WERI-Rb-1 (cell line): ENCODE measurements around the gene PPBP.
A peak's percentile ranks its signal among the peaks of the same experiment; 100 is the strongest.

Source experiments
- DNase-seq: peaks from one replicate; pipeline ENCODE4 v3.0.0-alpha.2; 2020
- H3K27ac ChIP-seq: fragments of 250-450 bp; sonication (Bioruptor Pico); 2 replicates; pipeline ENCODE4 v1.5.1; 2020; ENCODE audit warnings: mild to moderate bottlenecking, moderate library complexity
- H3K27me3 ChIP-seq: fragments of 250-450 bp; sonication (Bioruptor Pico); 2 replicates; pipeline ENCODE4 v1.5.1; 2021; ENCODE audit warnings: mild to moderate bottlenecking, low read depth, moderate library complexity; ENCODE audit not compliant: insufficient read depth, severe bottlenecking
- H3K36me3 ChIP-seq: fragments of 250-450 bp; sonication (Bioruptor Pico); 2 replicates; pipeline ENCODE4 v1.5.1; 2020; ENCODE audit warnings: mild to moderate bottlenecking, moderate library complexity
- H3K4me3 ChIP-seq: 2 replicates; pipeline ENCODE4 v1.5.1; 2011; ENCODE audit warnings: low read depth, mild to moderate bottlenecking, control low read depth, low read length
- H3K9me3 ChIP-seq: fragments of 250-450 bp; sonication (Bioruptor Pico); 2 replicates; pipeline ENCODE4 v1.5.1; 2021; ENCODE audit warnings: mild to moderate bottlenecking, moderate library complexity; ENCODE audit not compliant: severe bottlenecking
- TF ChIP-seq, protein P1 (sequence below): IDR thresholded peaks from 2 replicates; pipeline ENCODE4 v1.5.1; 2011; ENCODE audit warnings: low read depth, mild to moderate bottlenecking, control low read depth, inconsistent platforms, low read length

PPBP gene, protein sequence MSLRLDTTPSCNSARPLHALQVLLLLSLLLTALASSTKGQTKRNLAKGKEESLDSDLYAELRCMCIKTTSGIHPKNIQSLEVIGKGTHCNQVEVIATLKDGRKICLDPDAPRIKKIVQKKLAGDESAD

DNA sequence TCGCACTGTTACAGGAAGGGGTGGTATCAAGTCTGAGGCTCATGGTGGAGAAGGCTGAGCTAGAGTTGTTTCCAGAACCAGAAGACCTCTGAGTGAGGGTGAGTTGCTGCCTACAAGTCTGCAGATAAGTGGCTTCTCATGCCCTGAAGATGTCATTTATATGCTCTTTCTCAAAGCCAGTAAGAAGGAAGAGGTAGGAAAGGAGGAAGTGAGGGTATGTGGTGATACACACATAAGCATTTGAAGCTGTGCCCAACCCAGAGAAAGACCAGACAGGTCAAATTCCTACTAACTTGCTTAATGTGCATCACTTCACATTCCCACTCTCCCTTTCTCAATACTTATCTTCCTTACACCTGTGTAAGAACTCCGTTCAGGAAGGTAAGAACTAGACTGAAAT is at the start of gene PPBP:
TSS of gene PPBP (minus strand) at position 130 of the 400 bp plus-strand sequence. CDS start at position 43, 87 bp downstream.
- Histone ChIP-seq H3K4me3 (no peak within 1 kb of the TSS), H3K27me3 (no peaks in the 10 kb centered on the region), H3K27ac (no peak within 1 kb of the TSS), H3K36me3 (no peaks in the 10 kb centered on the region), H3K9me3 (no peaks in the 10 kb centered on the region)
- TF ChIP-seq, protein P1, sequence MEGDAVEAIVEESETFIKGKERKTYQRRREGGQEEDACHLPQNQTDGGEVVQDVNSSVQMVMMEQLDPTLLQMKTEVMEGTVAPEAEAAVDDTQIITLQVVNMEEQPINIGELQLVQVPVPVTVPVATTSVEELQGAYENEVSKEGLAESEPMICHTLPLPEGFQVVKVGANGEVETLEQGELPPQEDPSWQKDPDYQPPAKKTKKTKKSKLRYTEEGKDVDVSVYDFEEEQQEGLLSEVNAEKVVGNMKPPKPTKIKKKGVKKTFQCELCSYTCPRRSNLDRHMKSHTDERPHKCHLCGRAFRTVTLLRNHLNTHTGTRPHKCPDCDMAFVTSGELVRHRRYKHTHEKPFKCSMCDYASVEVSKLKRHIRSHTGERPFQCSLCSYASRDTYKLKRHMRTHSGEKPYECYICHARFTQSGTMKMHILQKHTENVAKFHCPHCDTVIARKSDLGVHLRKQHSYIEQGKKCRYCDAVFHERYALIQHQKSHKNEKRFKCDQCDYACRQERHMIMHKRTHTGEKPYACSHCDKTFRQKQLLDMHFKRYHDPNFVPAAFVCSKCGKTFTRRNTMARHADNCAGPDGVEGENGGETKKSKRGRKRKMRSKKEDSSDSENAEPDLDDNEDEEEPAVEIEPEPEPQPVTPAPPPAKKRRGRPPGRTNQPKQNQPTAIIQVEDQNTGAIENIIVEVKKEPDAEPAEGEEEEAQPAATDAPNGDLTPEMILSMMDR, result no peak
- no peak for DNase-seq

GRCh38 chr4:74037076-74037955 is 49.3 kb upstream of the PPBP start:
- Histone ChIP-seq H3K27ac (no peak overlapping the region), H3K9me3 (no peaks in the 10 kb centered on the region), H3K4me3 (peak overlapping the region; percentile 69), H3K27me3 (no peaks in the 10 kb centered on the region), H3K36me3 (peaks cover 5% of the 10 kb centered on the region; the same call in 1 of the 2 replicates)
- peak; percentile 13 for DNase-seq
- TF ChIP-seq, protein P1, result no peak

GRCh38 chr4:74033739-74034138 is 45.7 kb upstream of the PPBP start:
- Histone ChIP-seq H3K36me3 (peaks cover 4% of the 10 kb centered on the region; the same call in 1 of the 2 replicates), H3K27me3 (no peaks in the 10 kb centered on the region), H3K4me3 (no peak overlapping the region), H3K9me3 (no peaks in the 10 kb centered on the region), H3K27ac (no peak overlapping the region)
- TF ChIP-seq, protein P1, result no peak
- no peak for DNase-seq

- H3K9me3 ChIP-seq, result no peaks in the 10 kb centered on the region
- DNase-seq, result no peak
- H3K27ac ChIP-seq, result no peak overlapping the region
- TF ChIP-seq, protein P1, result no peak
- no peak overlapping the region for H3K4me3 ChIP-seq
- no peaks in the 10 kb centered on the region for H3K27me3 ChIP-seq
- H3K36me3 ChIP-seq, result no peaks in the 10 kb centered on the region
Measured at GRCh38 chr4:74032064-74032463, 44.1 kb upstream of the PPBP start.

GRCh38 chr4:74031576-74031975 is 43.6 kb upstream of the PPBP start:
- H3K4me3 ChIP-seq, result no peak overlapping the region
- no peaks in the 10 kb centered on the region for H3K36me3 ChIP-seq
- DNase-seq, result no peak
- H3K27ac ChIP-seq, result no peak overlapping the region
- no peaks in the 10 kb centered on the region for H3K27me3 ChIP-seq
- no peaks in the 10 kb centered on the region for H3K9me3 ChIP-seq
- TF ChIP-seq, protein P1, result no peak
